Muscle of leg (tissue), 11 donors: ENCODE data around the gene SFXN3. TPM values are rescaled to one million over a fixed set of nuclear protein-coding genes. Genes with fewer than 3 reads are reported as not detected.
A peak's percentile ranks its signal among the peaks of the same experiment; 100 is the strongest.

Source experiments
- DNase-seq: peaks from one replicate; pipeline ENCODE4 v3.0.0; 2013
- H3K27ac ChIP-seq: one replicate; pipeline ENCODE4 v1.5.1; 2013; ENCODE audit warnings: mild to moderate bottlenecking, low read length, control low read depth
- H3K27me3 ChIP-seq: one replicate; pipeline ENCODE4 v1.6.1; 2013; ENCODE audit warnings: low read length; ENCODE audit not compliant: control insufficient read depth, insufficient read depth
- H3K36me3 ChIP-seq: one replicate; pipeline ENCODE4 v1.6.1; 2013; ENCODE audit warnings: low read length; ENCODE audit not compliant: control insufficient read depth, insufficient read depth
- H3K4me1 ChIP-seq: one replicate; pipeline ENCODE4 v1.6.1; 2013; ENCODE audit warnings: low read length; ENCODE audit not compliant: control insufficient read depth, insufficient read depth
- H3K4me3 ChIP-seq: one replicate; pipeline ENCODE4 v1.5.1; 2013; ENCODE audit warnings: low read length, control low read depth
- H3K9me3 ChIP-seq: replicated peaks from 2 replicates; pipeline ENCODE4 v1.6.1; 2013; ENCODE audit warnings: low read depth, low read length; ENCODE audit not compliant: control insufficient read depth
- WGBS: methylation state at CpG from one replicate; pipeline ENCODE4 v1.1.5; 2013; ENCODE audit warnings: missing lambda C conversion rate; ENCODE audit not compliant: insufficient coverage; 5-methylcytosine and 5-hydroxymethylcytosine counted together
- polyA plus RNA-seq, 8 donors: library from polyadenylated mRNA; unstranded; fragments of 120-200 nt; gene quantifications; one replicate each; pipeline versions ENCODE4 v1.2.1 to v1.2.3, GENCODE V29; 2013; ENCODE audit warnings: inconsistent platforms in 1 of 8, low replicate concordance in 1 of 8; ENCODE audit not compliant: insufficient read length in 8 of 8, insufficient read depth in 1 of 8
- total RNA-seq: library from RNA; stranded (reverse); fragments of 120-200 nt; gene quantifications from one replicate; pipeline ENCODE4 v1.2.4, GENCODE V29; 2013

SFXN3 gene
- total and polyA plus RNA-seq, 9 donors: 18.8 to 37.2 (median 24.2) TPM

DNA sequence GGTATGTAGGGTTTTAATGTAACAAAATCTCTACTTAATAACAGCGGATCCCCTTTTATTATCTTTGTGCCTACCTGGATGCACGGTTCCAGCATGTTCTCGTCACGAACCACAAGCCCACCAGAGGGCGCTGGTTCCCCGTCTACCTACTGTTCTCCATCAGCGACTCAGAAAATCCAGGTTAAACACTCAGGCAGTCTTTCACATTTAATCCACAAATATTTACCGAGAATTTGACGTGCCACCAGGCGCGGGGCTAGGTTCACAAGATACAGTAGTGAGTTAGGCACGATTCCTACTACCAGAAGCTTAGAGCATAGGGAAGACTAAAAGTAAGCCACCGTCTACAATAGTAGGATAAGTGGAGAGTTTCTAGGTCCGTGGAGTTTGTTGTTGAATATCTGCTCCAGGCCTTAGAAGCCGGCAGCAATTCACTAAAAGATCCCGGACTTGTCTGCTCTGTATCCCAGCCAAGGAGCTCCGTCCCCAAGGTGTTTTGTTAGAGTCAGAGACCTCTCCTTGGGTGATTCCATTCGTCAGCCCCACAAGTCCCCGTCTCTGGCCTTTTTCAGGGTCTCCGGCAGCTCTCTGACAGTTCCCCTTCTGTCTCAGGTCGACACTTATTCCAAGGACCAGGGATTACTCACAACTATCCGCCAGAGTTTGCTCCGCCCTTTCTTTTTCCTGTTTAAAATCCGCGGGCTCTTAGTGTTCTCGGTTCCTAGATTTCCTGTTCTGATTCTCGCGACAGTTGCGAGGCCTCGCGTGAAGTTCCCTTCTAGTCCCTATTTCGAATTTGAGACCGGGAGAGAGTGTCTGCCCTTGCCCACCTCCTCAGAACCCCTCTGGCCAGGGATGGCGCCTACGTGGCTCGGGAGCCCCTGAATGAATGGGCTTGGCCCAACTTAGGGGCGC, 29.3 kb downstream of the SFXN3 start:
- H3K36me3 ChIP-seq: no peaks in the 10 kb centered on the region
- H3K9me3 ChIP-seq: no peaks in the 10 kb centered on the region
- peak overlapping the region; percentile 99 for H3K4me3 ChIP-seq
- DNase-seq: peak; percentile 99
- H3K4me1 ChIP-seq: peaks cover 48% of the 10 kb centered on the region
- H3K27me3 ChIP-seq: peaks cover 6% of the 10 kb centered on the region
- H3K27ac ChIP-seq: peak overlapping the region; percentile 100
- under 1% methylated on average over 28 of the region's 37 CpGs for WGBS

DNA sequence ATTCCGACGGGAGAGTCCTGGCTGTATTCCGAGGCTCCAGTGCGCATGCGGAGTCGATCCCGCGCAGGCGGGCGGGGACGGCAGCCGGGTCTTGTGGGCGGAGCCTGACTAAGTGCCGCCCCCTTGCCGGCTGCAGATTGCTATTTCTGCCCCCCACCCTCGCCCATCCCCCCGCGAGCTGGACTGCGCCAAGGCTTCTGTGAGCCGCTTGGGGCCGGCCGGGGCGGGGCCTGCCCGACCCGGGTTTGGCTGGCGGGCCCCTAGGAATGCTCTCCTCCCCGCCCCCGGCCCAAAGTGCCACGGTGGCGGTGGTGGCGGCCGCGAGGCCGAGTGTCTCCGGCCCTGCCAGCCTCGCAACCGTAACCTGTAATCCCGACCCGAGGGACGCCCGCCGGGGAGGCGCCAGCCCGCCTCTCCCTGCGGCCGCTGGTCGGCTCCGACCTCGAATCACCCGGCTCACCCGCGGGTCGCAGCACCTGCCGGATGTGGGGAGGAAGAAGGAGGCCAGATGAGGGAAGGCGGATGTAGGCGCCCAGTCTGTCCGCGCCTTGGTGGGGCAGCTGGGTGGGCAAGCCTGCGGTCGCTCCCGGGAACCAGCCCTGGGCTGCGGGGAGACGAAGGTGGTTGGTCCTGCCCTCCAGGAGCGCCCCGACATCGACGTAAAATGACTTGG, 30.1 kb downstream of the SFXN3 start:
- peak; percentile 98 for DNase-seq
- peak overlapping the region; percentile 100 for H3K27ac ChIP-seq
- H3K36me3 ChIP-seq: no peaks in the 10 kb centered on the region
- H3K4me3 ChIP-seq: peak overlapping the region; percentile 99
- peaks cover 9% of the 10 kb centered on the region for H3K27me3 ChIP-seq
- no peaks in the 10 kb centered on the region for H3K9me3 ChIP-seq
- WGBS: under 1% methylated on average over 67 of the region's 67 CpGs
- H3K4me1 ChIP-seq: peaks cover 56% of the 10 kb centered on the region

DNA sequence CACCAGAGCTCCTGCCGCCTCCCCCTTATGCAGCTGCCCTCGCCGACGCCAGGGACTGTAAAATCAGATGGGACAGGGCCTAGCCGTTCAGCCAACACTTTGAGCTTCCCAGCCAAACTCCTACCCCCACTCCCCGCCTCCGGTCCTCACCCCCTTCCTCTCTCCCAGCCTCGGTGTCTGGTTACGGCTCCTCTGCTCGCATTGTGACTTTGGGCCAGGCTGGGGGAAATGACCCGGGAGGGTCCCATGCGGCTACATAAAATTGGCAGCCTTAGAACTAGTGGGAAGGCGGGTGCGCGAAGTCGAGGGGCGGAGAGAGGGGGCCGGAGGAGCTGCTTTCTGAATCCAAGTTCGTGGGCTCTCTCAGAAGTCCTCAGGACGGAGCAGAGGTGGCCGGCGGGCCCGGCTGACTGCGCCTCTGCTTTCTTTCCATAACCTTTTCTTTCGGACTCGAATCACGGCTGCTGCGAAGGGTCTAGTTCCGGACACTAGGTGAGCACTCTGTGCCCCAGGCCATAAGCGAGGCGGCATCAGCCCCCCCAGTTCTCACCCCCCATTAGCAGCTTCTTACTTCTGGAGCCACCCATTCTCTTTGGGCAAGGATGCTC, 30.7 kb downstream of the SFXN3 start, which contains the start of gene KAZALD1:
TSS of gene KAZALD1 (plus strand) at position 366 of the 608 bp plus-strand sequence. CDS start 604 bp downstream, outside the sequence.
- peaks cover 16% of the 10 kb centered on the region for H3K27me3 ChIP-seq
- peak; percentile 99 for DNase-seq
- peak within 1 kb of the TSS; percentile 99 for H3K4me3 ChIP-seq
- WGBS: under 1% methylated on average over 31 of the region's 31 CpGs
- H3K4me1 ChIP-seq: peaks cover 62% of the 10 kb centered on the region
- H3K36me3 ChIP-seq: no peaks in the 10 kb centered on the region
- H3K27ac ChIP-seq: peak within 1 kb of the TSS; percentile 100
- no peaks in the 10 kb centered on the region for H3K9me3 ChIP-seq

DNA sequence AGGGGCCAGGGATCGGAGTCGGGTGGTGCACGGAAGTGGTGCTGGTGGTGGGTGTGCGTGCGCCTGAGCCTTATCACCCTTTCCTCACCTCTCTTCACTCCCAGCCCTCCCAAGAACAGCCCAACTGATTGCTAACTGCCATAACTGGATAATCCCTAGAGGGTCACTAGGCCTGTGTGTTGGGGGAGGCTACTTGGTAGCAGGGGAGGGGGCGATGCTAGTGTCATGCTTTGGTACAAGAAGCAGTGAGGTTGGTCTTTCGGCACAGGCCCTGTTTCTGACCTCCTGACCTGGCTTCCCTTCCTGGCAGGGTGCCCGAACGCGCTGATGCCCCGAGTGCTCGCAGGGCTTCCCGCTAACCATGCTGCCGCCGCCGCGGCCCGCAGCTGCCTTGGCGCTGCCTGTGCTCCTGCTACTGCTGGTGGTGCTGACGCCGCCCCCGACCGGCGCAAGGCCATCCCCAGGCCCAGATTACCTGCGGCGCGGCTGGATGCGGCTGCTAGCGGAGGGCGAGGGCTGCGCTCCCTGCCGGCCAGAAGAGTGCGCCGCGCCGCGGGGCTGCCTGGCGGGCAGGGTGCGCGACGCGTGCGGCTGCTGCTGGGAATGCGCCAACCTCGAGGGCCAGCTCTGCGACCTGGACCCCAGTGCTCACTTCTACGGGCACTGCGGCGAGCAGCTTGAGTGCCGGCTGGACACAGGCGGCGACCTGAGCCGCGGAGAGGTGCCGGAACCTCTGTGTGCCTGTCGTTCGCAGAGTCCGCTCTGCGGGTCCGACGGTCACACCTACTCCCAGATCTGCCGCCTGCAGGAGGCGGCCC, 31.4 kb downstream of the SFXN3 start:
- Histone ChIP-seq H3K9me3 (no peaks in the 10 kb centered on the region), H3K4me1 (peaks cover 69% of the 10 kb centered on the region), H3K27me3 (peaks cover 22% of the 10 kb centered on the region), H3K27ac (peak overlapping the region; percentile 100), H3K4me3 (peak overlapping the region; percentile 99), H3K36me3 (no peaks in the 10 kb centered on the region)
- WGBS: 2% methylated on average over 58 of the region's 63 CpGs
- peak; percentile 69 for DNase-seq

DNA sequence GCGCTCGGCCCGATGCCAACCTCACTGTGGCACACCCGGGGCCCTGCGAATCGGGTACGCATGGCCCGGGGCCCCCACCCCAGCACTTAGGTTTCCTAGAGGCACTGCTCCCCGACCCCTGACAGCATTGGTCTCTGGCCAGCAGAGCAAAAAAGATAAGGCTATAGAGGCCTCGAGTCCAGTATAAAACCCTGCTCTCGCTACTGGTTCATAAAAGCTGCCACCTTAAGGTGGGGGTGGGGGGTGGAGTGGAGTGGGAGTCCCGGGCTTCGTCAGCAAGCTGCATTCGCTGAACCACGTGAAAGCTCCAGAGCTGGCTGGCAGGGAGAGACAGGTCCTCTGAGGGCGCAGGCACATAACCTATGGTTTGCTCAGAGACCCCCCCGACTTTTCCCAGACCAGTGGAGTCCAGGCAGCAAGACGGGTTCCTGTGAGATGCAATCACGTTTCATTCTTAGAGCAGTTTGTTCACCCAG, 32.1 kb downstream of the SFXN3 start:
- 0% methylated on average over 8 of the region's 19 CpGs for WGBS
- no peak for DNase-seq
- H3K9me3 ChIP-seq: no peaks in the 10 kb centered on the region
- H3K27me3 ChIP-seq: peaks cover 25% of the 10 kb centered on the region
- H3K4me3 ChIP-seq: peak overlapping the region; percentile 99
- H3K36me3 ChIP-seq: no peaks in the 10 kb centered on the region
- H3K4me1 ChIP-seq: peaks cover 72% of the 10 kb centered on the region
- peak overlapping the region; percentile 29 for H3K27ac ChIP-seq

DNA sequence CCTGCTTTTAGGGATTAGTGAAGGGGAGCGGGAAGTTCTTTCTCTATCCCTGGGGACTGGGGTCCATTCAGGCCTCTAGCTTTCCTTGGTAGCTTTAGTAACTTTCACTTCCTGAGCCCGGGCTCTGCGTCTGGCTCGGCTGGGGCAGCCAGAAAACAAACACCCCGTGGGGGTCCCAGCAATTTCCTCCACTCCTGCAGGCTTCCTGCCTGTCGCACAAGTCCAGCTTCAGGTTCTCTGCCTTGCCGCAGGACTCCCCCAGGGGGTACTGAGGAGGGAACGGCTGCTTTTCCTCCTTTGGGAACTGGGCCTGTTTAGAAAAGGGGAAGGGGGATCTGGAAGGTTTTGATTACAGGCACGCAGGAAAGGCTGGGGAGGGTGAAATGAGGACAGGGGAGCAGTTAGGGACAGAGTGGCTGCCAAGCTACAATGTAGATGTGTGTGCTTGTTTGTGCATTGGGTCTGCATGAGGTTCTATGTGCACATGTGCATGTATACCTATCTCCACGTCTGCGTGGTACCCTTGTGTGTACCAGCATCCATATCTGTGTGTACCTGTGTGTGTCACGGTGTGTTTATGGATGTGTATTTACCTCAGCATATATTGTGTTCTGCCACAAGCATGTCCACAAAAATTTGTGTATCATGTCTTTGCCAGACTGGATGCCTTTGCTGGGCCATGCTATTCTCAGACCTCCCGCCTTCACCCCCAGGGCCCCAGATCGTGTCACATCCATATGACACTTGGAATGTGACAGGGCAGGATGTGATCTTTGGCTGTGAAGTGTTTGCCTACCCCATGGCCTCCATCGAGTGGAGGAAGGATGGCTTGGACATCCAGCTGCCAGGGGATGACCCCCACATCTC, 32.7 kb downstream of the SFXN3 start:
- Histone ChIP-seq H3K4me3 (peak overlapping the region; percentile 6), H3K9me3 (no peaks in the 10 kb centered on the region), H3K4me1 (peaks cover 72% of the 10 kb centered on the region), H3K27me3 (peaks cover 25% of the 10 kb centered on the region), H3K27ac (no peak overlapping the region), H3K36me3 (no peaks in the 10 kb centered on the region)
- WGBS: 11% methylated on average over 7 of the region's 15 CpGs
- DNase-seq: no peak

DNA sequence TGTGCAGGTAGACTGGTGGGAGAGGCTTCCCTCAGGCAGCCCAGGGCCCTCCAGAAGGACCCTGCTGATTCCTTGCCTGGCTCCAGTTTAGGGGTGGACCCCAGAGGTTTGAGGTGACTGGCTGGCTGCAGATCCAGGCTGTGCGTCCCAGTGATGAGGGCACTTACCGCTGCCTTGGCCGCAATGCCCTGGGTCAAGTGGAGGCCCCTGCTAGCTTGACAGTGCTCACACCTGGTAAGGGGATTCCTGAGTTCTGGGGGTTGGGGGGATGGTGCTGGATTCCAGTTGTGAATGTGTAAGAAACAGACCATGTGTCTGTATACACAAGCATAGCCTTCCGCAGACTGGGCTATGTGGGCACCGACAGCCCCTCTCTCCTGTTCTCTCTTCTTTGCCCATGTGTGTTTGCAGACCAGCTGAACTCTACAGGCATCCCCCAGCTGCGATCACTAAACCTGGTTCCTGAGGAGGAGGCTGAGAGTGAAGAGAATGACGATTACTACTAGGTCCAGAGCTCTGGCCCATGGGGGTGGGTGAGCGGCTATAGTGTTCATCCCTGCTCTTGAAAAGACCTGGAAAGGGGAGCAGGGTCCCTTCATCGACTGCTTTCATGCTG, 33.5 kb downstream of the SFXN3 start:
- DNase-seq: no peak
- no peaks in the 10 kb centered on the region for H3K36me3 ChIP-seq
- H3K9me3 ChIP-seq: no peaks in the 10 kb centered on the region
- no peak overlapping the region for H3K27ac ChIP-seq
- no peak overlapping the region for H3K4me3 ChIP-seq
- WGBS: 70% methylated on average over 5 of the region's 9 CpGs
- peaks cover 69% of the 10 kb centered on the region for H3K4me1 ChIP-seq
- peaks cover 25% of the 10 kb centered on the region for H3K27me3 ChIP-seq

DNA sequence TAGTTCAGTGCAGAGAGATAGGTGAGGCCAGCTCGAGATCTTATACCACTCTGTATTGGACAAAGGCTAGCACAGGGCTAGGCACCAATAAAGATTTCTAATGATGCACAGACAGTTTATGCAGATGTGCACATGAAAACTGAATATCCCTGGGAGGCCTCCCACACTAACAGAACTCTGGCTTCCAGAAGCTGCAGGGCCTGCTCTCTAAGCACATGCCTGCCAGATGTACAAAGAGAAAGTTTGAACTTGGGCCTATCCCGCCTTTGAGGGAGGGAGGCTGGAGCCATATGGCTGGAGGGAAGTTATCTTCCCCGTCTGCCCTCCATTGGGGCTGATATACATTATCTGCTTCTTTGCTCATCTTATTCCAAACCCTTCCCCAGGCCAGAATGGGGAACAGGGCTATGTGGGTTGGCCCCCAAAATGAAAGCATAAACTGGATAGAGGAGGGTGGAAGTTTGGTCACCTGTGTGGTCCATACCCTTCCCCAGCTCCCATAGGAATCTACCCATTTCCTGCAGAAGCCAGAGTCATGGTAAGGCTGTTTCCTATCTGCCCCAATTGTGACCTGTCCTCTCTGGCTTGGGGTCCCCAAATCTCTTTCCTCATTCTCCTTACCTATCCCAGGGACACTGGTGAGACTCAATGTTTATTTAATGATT, 34.6 kb downstream of the SFXN3 start:
- peaks cover 25% of the 10 kb centered on the region for H3K27me3 ChIP-seq
- H3K36me3 ChIP-seq: no peaks in the 10 kb centered on the region
- peak; percentile 92 for DNase-seq
- no peak overlapping the region for H3K4me3 ChIP-seq
- peak overlapping the region; percentile 44 for H3K27ac ChIP-seq
- H3K4me1 ChIP-seq: peaks cover 63% of the 10 kb centered on the region
- H3K9me3 ChIP-seq: no peaks in the 10 kb centered on the region
- WGBS: no CpG with 5 or more reads among the region's 3 CpGs
